ENCODE results near the gene CACNG8.

Gene CACNG8

DNA sequence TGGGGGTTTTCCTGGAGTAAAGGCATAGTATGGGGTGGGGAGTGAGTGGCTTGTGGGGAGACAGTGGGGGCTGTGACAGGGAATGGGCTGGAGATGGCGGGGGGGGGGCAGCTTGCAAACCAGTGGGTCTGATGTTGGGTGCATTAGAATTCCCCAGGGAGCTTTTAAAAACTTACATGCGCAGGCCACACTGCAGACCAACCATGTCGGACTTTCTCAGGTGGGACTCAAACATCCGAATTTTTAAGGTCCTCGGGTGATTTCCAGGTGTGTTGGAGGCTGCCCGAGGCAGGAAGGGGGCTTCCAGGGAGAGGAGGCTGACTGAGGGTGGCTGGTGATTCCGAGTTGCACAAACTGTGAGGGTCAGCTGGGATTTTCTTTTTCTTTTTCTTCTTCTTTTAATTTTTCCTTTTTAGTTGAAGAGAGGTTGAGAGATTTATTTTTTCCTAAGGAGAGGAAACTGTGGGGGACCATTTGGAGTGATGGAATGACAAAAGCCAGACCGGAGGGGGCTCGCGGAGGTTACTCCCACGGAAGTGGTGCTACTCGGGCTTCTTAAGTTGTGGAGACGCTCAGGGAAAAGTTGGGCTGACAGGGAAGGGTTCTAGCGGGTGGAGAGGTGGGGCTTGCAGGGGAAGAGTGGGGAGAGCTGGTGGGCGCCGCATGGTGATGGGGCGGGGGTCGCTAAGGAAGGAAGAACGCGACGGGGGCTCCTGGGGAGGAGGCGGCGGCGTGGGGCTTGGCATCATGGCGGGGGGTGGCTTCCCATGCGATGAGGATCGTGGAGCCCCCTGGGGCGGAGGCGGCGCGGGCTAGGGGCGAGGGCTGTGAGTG is 997 bp upstream of the CACNG8 start:
- DNase-seq (ENCODE audit: low read depth in 1 of 2, low spot score in 1 of 2), result no peak

GRCh38 chr19:53965091-53965490 is 2.4 kb downstream of the CACNG8 start:
- DNase-seq (ENCODE audit: low read depth in 1 of 2, low spot score in 1 of 2), result no peak

DNA sequence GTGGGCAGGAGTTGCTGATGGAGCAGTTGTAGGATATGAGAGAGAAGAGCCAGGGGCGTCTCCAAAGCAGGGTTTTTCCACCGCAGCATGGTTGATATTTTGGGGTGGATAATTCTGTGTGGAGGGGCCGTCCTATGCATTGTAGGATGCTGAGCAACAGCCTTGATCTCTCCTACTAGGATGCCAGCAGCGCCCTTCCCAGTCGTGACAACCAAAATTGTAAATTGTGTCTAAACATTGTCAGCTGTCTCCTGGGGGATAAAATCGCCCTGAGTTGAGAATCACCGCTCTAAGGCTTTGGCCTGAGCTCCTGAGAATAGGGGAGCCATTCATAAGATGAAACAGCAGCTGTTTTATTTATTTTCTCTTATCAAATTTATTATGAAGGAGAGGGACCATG is 4.2 kb downstream of the CACNG8 start:
- DNase-seq (ENCODE audit: low read depth in 1 of 2, low spot score in 1 of 2), result no peak

DNA sequence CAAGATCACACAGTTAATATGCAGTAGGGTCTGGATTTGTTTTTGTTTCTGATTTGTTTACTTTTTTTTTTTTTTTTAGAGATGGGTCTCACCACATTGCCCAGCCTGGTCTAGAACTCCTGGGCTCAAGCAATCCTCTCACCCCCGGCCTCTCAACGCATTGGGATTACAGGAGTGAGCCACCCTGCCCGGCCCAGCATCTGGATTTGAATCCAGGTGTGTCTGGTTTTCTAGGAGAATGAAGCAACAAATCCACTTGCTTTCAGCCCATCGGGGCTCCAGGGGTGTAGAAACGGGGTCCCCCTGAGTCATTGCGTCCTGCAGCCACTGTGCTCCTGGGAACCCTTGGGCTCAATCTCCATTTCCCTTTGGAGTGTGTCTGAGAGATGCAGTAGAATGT is 6.6 kb downstream of the CACNG8 start:
- DNase-seq (ENCODE audit: low read depth in 1 of 2, low spot score in 1 of 2), result no peak

DNA sequence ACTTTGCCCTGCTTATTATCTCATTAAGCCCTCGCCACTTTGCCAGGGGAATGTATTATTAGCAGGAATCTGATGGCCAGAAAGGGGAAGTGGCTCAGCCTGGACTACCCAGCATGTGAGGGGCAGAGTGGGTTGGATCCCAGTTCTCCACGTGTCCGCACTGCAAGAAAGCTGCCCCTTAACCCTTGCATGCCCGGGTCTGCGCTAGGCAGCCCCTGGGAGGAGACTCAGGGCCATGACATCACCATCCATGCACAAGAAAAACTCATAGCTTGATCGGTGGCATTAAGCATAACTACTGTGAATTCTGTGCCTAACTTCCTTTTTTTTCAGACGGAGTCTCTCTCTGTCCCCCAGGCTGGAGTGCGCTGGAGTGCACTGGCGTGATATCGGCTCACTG is 8.9 kb downstream of the CACNG8 start:
- DNase-seq (ENCODE audit: low read depth in 1 of 2, low spot score in 1 of 2), result no peak

DNA sequence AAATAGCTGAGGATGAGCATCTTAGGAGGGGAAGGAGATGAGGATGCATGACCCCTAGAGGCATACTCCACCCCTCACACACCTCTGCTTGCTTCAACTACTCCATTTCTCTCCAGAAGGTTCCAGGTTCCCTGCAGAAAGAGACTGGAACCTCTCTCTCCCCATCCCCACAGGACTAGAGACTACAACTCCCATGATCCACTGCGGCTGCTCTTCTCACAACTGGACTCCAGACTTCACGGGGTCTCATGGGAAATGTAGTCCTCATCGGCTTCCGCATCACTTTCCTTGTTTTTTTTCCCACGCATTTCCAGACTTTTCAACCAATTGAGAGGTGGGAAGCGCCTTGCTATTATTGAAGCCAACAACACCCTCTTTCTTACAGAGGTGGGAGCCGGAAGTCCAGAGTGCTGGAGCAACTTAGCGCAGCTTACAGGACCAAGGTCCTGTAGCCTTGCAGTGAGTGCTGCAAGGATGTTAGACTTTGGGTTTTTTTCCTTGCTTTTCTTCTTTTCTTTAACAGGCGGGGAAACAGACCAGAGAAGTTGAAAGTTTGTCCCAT is 14.8 kb downstream of the CACNG8 start:
- DNase-seq (ENCODE audit: low read depth in 1 of 2, low spot score in 1 of 2), result peak in 1 of 2 donors; percentile 23

- DNase-seq (ENCODE audit: low read depth in 1 of 2, low spot score in 1 of 2), result no peak
Observed at GRCh38 chr19:53977991-53978731, 15.4 kb downstream of the CACNG8 start.

DNA sequence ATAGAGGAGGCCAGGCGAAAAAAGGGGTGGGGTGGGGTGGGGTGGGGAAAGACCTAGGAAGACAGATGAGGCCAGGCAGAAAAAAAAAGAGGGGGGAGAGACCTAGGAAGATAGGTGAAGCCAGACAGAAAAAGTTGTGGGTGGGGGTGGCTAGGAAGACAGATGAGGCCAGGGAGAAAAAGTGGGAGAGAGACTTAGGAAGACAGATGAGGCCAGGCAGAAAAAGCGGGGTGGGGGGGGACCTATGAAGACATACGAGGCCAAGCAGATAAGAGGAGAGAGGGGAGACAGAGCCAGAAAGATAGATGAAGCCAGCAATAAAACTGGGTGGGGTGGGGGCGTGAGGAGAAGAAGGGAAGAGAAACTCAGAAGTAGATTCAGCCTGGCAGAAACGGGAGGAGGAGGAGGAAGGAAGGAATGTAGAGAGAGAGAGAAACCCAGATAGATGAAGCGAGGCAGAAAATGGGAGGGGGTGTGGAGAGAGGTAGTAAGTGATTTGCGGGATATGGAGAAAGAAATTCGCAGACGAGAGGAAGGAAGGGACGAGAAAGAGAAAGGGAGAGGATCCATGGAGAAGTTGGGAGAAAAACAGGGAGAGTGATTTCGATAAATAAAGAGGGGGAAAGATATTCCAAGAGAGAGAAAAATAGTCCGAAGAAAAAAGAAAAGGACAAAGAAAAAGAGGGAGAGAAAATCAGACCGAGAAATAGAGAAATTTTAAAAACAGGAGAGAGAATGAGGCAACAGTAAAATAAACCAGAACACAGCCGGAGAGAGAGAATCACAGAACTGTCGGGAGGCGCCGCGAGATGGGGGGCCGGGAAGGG is 16.5 kb downstream of the CACNG8 start:
- no peak for DNase-seq (ENCODE audit: low read depth in 1 of 2, low spot score in 1 of 2)

GRCh38 chr19:53980539-53981375 is 18.0 kb downstream of the CACNG8 start:
- no peak for DNase-seq (ENCODE audit: low read depth in 1 of 2, low spot score in 1 of 2)

DNA sequence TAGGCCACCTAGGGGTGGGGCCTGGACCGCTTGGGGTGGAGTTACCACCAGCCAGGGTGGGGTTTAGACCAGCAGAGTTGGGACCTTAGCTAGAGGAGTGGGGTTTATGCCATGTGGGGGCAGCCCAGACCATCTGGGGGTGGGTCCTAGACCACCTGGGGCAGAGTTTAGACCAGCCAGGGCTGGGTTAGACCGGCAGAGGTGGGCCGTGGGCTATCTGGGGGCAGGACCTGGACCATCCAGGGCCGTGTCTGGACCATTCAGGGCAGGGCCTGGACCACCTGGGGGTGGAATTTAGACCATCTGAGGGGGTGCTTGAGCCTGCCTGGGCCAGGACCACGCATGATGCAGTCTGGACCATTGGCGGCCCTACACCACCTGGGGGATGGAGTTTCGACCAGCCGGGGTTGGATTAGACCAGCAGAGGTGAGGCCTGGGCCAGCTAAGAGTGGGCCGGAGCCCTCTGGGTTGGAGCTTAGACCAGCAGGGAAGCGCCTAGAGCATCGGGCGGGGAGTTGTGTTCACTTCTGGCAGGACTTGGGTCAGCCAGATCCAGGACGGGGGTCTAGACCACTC is 18.7 kb downstream of the CACNG8 start:
- DNase-seq (ENCODE audit: low read depth in 1 of 2, low spot score in 1 of 2), result no peak

- no peak for DNase-seq (ENCODE audit: low read depth in 1 of 2, low spot score in 1 of 2)
Observed at GRCh38 chr19:53982001-53982451, 19.3 kb downstream of the CACNG8 start.

- no peak for DNase-seq (ENCODE audit: low read depth in 1 of 2, low spot score in 1 of 2)
Observed at GRCh38 chr19:53982611-53983010, 19.9 kb downstream of the CACNG8 start.

- no peak for DNase-seq (ENCODE audit: low read depth in 1 of 2, low spot score in 1 of 2)
Observed at GRCh38 chr19:53983457-53984289, 20.9 kb downstream of the CACNG8 start.

- no peak for DNase-seq (ENCODE audit: low read depth in 1 of 2, low spot score in 1 of 2)
Observed at GRCh38 chr19:53985863-53986262, 23.1 kb downstream of the CACNG8 start.

GRCh38 chr19:53988981-53989380 is 26.2 kb downstream of the CACNG8 start:
- no peak for DNase-seq (ENCODE audit: low read depth in 1 of 2, low spot score in 1 of 2)

DNA sequence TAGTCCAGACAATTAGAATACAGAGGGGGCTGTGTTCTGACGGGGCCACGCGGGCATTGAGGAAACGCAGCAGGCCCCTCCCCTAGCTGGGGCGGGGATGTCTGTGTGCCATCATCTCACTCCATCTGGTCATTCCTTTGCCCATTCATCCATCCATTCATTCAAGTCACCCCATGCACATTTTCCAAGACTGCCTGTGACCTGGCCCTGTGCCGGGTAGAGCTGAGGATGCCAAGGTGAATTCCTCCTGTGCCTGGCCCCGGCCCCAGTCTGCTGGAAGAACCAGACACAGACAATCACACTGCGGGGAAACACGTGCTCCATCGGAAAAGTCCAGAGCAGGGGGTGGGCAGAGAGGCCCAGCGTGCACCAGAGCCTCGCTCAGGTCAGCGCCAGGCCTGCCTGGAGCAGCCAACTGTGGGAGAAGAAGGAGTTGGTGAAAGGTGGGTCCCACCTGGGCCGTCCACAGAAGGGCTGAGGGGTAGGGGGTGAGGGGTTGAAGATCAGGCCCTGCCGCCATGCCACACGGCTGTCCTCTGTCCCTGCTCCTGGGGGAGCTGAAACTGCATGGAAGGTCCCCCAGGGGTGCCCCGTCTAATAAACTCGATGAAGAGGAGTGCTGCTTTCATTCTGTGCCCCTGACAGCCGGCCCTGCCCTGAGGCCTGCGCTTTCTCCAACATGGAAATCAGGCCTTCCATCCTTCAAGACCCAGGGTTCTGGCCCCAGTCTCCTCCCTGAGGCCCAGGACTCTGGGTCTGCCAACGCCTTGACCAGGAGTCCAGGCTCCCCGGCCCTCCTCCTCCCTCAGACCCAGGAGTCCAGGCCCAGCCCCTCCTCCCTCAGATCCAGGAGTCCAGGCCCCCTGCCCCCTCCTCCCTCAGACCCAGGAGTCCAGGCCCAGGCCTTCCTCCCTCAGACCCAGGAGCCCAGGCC is 27.1 kb downstream of the CACNG8 start:
- DNase-seq (ENCODE audit: low read depth in 1 of 2, low spot score in 1 of 2), result no peak

DNA sequence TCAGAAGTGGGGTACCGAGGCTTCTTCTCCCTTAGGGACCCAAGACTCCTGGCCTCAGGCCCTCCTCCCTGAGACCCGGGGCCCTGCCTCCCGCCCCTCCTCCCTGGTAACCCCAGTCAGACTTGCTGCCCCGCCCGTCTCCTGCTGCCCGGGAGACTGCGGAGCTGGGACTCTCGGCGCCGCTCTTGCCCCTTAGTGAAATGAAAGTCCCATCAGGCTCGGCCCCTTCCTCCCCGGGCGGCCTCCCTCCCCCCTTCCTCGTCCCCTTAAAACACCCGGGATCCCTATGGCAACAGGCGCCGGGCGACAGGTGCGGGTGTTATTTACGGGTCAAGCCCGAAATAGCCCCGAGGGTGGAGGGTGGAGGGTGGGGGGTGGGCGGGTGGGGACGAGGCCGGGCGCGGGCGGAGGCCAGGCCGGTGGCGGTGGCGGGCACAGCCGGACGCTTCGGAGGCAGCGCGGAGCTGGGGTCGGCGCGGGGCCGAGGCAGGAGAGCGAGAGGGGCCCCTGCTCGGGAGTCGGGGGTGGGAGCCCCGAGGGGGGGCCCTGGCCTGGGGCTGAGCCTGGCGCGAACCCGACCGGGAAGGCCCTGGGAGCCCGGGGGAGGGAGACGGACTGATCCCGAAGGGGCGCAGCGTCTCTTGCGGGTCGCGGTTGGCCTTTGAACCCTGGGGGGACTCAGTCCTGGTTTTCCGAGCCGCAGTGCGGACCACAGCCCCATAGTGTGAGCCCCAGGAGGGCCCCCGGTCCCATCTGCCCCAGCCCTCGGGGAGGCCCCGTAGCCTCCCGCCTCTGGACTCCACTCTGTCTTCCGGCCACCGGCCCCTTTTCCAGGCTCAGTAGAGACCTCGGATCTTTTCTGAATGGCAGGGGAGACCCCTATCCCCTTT is 28.7 kb downstream of the CACNG8 start, which contains the start of gene CACNG6:
TSS of gene CACNG6 (plus strand) at position 414 of the 890 bp plus-strand sequence. CDS start 1,241 bp downstream, outside the sequence.
- DNase-seq (ENCODE audit: low read depth in 1 of 2, low spot score in 1 of 2), result no peak
